Vagina (tissue), 2 donors: ENCODE data around the gene NEAT1.

Source experiments
- CTCF ChIP-seq, 3 experiments: fragments of 450-650 bp in 2 of 3; fragments of 200-600 bp in 1 of 3; sonication (generic) in 1 of 3; IDR thresholded peaks; one replicate each; pipeline ENCODE4 v1.5.1; 2017 to 2019; ENCODE audit warnings: antibody characterized with exemption in 3 of 3, mild to moderate bottlenecking in 2 of 3, moderate library complexity in 2 of 3
- POLR2A ChIP-seq, 2 donors: fragments of 450-650 bp; IDR thresholded peaks; one replicate each; pipeline ENCODE4 v1.6.1; 2017; ENCODE audit warnings: antibody characterized with exemption in 2 of 2, mild to moderate bottlenecking in 2 of 2, moderate library complexity in 2 of 2
- POLR2AphosphoS5 ChIP-seq, 2 donors: sonication (generic); formaldehyde crosslinking; IDR thresholded peaks; one replicate each; pipeline ENCODE4 v1.9.0; 2017; ENCODE audit warnings: antibody characterized with exemption in 2 of 2, mild to moderate bottlenecking in 2 of 2, low read depth in 1 of 2; ENCODE audit not compliant: insufficient read depth in 1 of 2

- TF ChIP-seq CTCF (IDR thresholded peaks at IDR 0.05) (no peak), POLR2A (IDR thresholded peaks at IDR 0.05) (no peak), POLR2AphosphoS5 (IDR thresholded peaks at IDR 0.05; ENCODE audit: insufficient read depth in 1 of 2, low read depth in 1 of 2) (peak in 1 of 2 donors; percentile 37)
These were observed 15.0 kb downstream of the NEAT1 start for GRCh38 chr11:65437436-65438227.
